Activated CD4-positive, alpha-beta T cell treated with anti-CD3 and anti-CD28 coated beads for 48 hours (primary cell): ENCODE data around the gene HDAC10.

Experiments
- DNase-seq: peaks from one replicate; pipeline ENCODE4 v3.0.0-alpha.2; 2020

The HDAC10 gene

GRCh38 chr22:50197856-50198623 lies 53.0 kb downstream of the HDAC10 start:
- DNase-seq = no peak

GRCh38 chr22:50197000-50197800 lies 53.9 kb downstream of the HDAC10 start:
- DNase-seq = no peak

- no peak for DNase-seq
Measured at GRCh38 chr22:50196256-50196655, 54.8 kb downstream of the HDAC10 start.
